Measurements from ENCODE around the gene HLA-DOA. TPM values are rescaled to one million over a fixed set of nuclear protein-coding genes. Genes with fewer than 3 reads are reported as not detected.

HLA-DOA gene
- polyA plus RNA-seq, 1 donor (not counting 4 experiments of a cell fraction or from before 2014, with no cell fraction given): not detected

- Histone ChIP-seq H3K4me3 (ENCODE audit: control insufficient read depth in 2 of 3, extremely low read depth in 1 of 3, insufficient read depth in 2 of 3, low read depth in 1 of 3, low read length in 3 of 3) (peak overlapping the region; percentile 88 to 99 (median 90)), H3K27me3 (ENCODE audit: control insufficient read depth, extremely low read depth, insufficient read depth, low read length) (no peaks in the 10 kb centered on the region), H3K4me2 (ENCODE audit: control insufficient read depth, extremely low read depth, insufficient read depth, low read depth, low read length) (peak overlapping the region; percentile 98), H3K9me3 (ENCODE audit: control insufficient read depth, low read depth, low read length) (no peaks in the 10 kb centered on the region), H3K79me2 (ENCODE audit: control insufficient read depth, insufficient read depth, low read length) (peaks cover 71% of the 10 kb centered on the region), H3K9ac (ENCODE audit: control insufficient read depth, extremely low read depth, insufficient read depth, low read length) (peak overlapping the region; percentile 90), H3K27ac (ENCODE audit: control insufficient read depth, insufficient read depth, low read length) (peak overlapping the region; percentile 76), H4K20me1 (ENCODE audit: control insufficient read depth, extremely low read depth, insufficient read depth, low read length) (peaks cover 66% of the 10 kb centered on the region), H2AFZ (ENCODE audit: control insufficient read depth, low read length) (no peak overlapping the region), H3K9me1 (ENCODE audit: control insufficient read depth, extremely low read depth, insufficient read depth, low read length) (peaks cover 10% of the 10 kb centered on the region), H3K36me3 (ENCODE audit: control insufficient read depth in 2 of 2, extremely low read depth in 1 of 2, insufficient read depth in 2 of 2, low read length in 2 of 2) (peaks cover 49 to 69% of the 10 kb centered on the region in 2 experiments), H3K4me1 (ENCODE audit: control insufficient read depth, extremely low read depth, insufficient read depth, low read length) (peaks cover 25% of the 10 kb centered on the region)
- no peak for FAIRE-seq
- no peak for TF ChIP-seq EZH2 (IDR thresholded peaks at IDR 0.05; ENCODE audit: low read length)
- TF ChIP-seq CTCF (optimal IDR thresholded peaks at IDR 0.05 in 1 of 3, IDR thresholded peaks at IDR 0.05 in 1 of 3, conservative IDR thresholded peaks at IDR 0.05 in 1 of 3; ENCODE audit: extremely low read depth in 1 of 3, insufficient read depth in 2 of 3, low read length in 3 of 3): no peak
- dilution Hi-C loops (cut with MboI; ENCODE audit: extremely low pct_ligation_motif_present, low sequenced_read_pairs): no loop called here
- DNase-seq (ENCODE audit: low read depth, low spot score): no peak
These were observed 35.4 kb downstream of the HLA-DOA start for GRCh38 chr6:32974016-32974333.

GRCh38 chr6:32973144-32974015, 36.0 kb downstream of the HLA-DOA start:
- H3K27ac ChIP-seq (ENCODE audit: control insufficient read depth, insufficient read depth, low read length): peak overlapping the region; percentile 76
- H4K20me1 ChIP-seq (ENCODE audit: control insufficient read depth, extremely low read depth, insufficient read depth, low read length): peaks cover 60% of the 10 kb centered on the region
- dilution Hi-C loops (cut with MboI; ENCODE audit: extremely low pct_ligation_motif_present, low sequenced_read_pairs): no loop called here

More at GRCh38 chr6:32973144-32974015, 36.0 kb downstream of the HLA-DOA start:
- peak overlapping the region; percentile 88 to 99 (median 90) for H3K4me3 ChIP-seq (ENCODE audit: control insufficient read depth in 2 of 3, extremely low read depth in 1 of 3, insufficient read depth in 2 of 3, low read depth in 1 of 3, low read length in 3 of 3)
- peak overlapping the region; percentile 98 for H3K4me2 ChIP-seq (ENCODE audit: control insufficient read depth, extremely low read depth, insufficient read depth, low read depth, low read length)
- H3K36me3 ChIP-seq (ENCODE audit: control insufficient read depth in 2 of 2, extremely low read depth in 1 of 2, insufficient read depth in 2 of 2, low read length in 2 of 2): peaks cover 46 to 63% of the 10 kb centered on the region in 2 experiments
- no peaks in the 10 kb centered on the region for H3K27me3 ChIP-seq (ENCODE audit: control insufficient read depth, extremely low read depth, insufficient read depth, low read length)
- TF ChIP-seq EZH2 (IDR thresholded peaks at IDR 0.05; ENCODE audit: low read length) (no peak), CTCF (optimal IDR thresholded peaks at IDR 0.05 in 1 of 3, IDR thresholded peaks at IDR 0.05 in 1 of 3, conservative IDR thresholded peaks at IDR 0.05 in 1 of 3; ENCODE audit: extremely low read depth in 1 of 3, insufficient read depth in 2 of 3, low read length in 3 of 3) (no peak)
- peak overlapping the region; percentile 90 for H3K9ac ChIP-seq (ENCODE audit: control insufficient read depth, extremely low read depth, insufficient read depth, low read length)
- FAIRE-seq (no peak), DNase-seq (ENCODE audit: low read depth, low spot score) (no peak)
- peaks cover 25% of the 10 kb centered on the region for H3K4me1 ChIP-seq (ENCODE audit: control insufficient read depth, extremely low read depth, insufficient read depth, low read length)
- peaks cover 67% of the 10 kb centered on the region for H3K79me2 ChIP-seq (ENCODE audit: control insufficient read depth, insufficient read depth, low read length)
- H2AFZ ChIP-seq (ENCODE audit: control insufficient read depth, low read length): no peak overlapping the region
- no peaks in the 10 kb centered on the region for H3K9me3 ChIP-seq (ENCODE audit: control insufficient read depth, low read depth, low read length)
- H3K9me1 ChIP-seq (ENCODE audit: control insufficient read depth, extremely low read depth, insufficient read depth, low read length): peaks cover 10% of the 10 kb centered on the region

All from keratinocyte (primary cell).